Transverse colon (tissue), 3 donors: ENCODE results near the gene OAT.

Experiments
- POLR2A ChIP-seq: fragments of 450-650 bp; IDR thresholded peaks from one replicate; pipeline ENCODE4 v1.6.1; 2016; ENCODE audit warnings: antibody characterized with exemption, mild to moderate bottlenecking, moderate library complexity
- TF ChIP-seq, protein P1 (sequence below), 5 experiments: fragments of 200-600 bp in 3 of 5; fragments of 450-650 bp in 2 of 5; sonication (generic) in 3 of 5; IDR thresholded peaks; 1 replicate in 2 of 5; 2 replicates in 3 of 5; pipeline ENCODE4 v1.5.1; 2016 to 2017; ENCODE audit warnings: antibody characterized with exemption in 5 of 5, inconsistent platforms in 3 of 5, mild to moderate bottlenecking in 2 of 5, moderate library complexity in 1 of 5

DNA sequence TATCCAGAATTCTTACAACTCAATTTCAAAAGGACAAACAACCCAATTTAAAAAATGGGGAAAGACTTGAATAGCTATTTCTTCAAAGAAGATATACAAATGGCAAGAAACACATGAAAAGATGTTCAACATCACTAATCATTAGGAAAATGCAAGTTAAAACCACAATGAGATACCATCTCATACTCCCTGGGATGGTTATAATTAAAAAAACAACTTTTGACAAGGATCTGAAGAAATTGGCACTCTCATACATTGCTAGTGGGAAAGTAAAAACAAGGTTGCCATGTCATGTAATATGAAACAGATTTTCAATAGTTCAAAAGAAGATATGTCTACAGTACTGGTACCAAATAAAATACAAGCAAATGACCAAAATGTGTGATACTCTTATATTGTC, 9.0 kb downstream of the OAT start:
- no peak for TF ChIP-seq POLR2A
- TF ChIP-seq, protein P1, sequence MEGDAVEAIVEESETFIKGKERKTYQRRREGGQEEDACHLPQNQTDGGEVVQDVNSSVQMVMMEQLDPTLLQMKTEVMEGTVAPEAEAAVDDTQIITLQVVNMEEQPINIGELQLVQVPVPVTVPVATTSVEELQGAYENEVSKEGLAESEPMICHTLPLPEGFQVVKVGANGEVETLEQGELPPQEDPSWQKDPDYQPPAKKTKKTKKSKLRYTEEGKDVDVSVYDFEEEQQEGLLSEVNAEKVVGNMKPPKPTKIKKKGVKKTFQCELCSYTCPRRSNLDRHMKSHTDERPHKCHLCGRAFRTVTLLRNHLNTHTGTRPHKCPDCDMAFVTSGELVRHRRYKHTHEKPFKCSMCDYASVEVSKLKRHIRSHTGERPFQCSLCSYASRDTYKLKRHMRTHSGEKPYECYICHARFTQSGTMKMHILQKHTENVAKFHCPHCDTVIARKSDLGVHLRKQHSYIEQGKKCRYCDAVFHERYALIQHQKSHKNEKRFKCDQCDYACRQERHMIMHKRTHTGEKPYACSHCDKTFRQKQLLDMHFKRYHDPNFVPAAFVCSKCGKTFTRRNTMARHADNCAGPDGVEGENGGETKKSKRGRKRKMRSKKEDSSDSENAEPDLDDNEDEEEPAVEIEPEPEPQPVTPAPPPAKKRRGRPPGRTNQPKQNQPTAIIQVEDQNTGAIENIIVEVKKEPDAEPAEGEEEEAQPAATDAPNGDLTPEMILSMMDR (IDR thresholded peaks at IDR 0.05) = no peak
